Brain microvascular endothelial cell (primary cell): ENCODE measurements around the gene ADGRA3.

Experiments
- DNase-seq: peaks from one replicate; pipeline ENCODE4 v3.0.0-alpha.2; 2020
- H3K27ac ChIP-seq: fragments of 250-450 bp; sonication (Bioruptor Pico); 2 replicates; pipeline ENCODE4 v1.5.1; 2020; ENCODE audit warnings: mild to moderate bottlenecking, moderate library complexity
- H3K27me3 ChIP-seq: fragments of 250-450 bp; sonication (Bioruptor Pico); replicated peaks from 2 replicates; pipeline ENCODE4 v1.5.1; 2020; ENCODE audit warnings: mild to moderate bottlenecking
- H3K36me3 ChIP-seq: fragments of 250-450 bp; sonication (Bioruptor Pico); replicated peaks from 2 replicates; pipeline ENCODE4 v1.5.1; 2020; ENCODE audit warnings: mild to moderate bottlenecking
- H3K4me3 ChIP-seq: 2 replicates; pipeline ENCODE4 v1.5.1; 2011; ENCODE audit warnings: low read depth, mild to moderate bottlenecking, control low read depth, low read length, moderate library complexity
- CTCF ChIP-seq: IDR thresholded peaks from 2 replicates; pipeline ENCODE4 v1.5.1; 2011; ENCODE audit warnings: low read depth, mild to moderate bottlenecking, moderate library complexity, low read length, control low read depth, inconsistent platforms; ENCODE audit errors: missing control alignments
- in situ Hi-C: cut with HindIII; loops from 2 replicates; pipeline ENCODE4 v1.10.0; 2017; ENCODE audit warnings: low sequenced_read_pairs, low pct_ligation_motif_present

Gene ADGRA3

GRCh38 chr4:22471999-22472461 is 43.8 kb downstream of the ADGRA3 start:
- H3K27ac ChIP-seq, result no peak overlapping the region
- no peak overlapping the region for H3K4me3 ChIP-seq
- no peak for DNase-seq
- TF ChIP-seq CTCF, result no peak
- no peaks in the 10 kb centered on the region for H3K27me3 ChIP-seq
- H3K36me3 ChIP-seq, result no peaks in the 10 kb centered on the region
- in situ Hi-C loops, result no loop called here

GRCh38 chr4:22471419-22471818 is 44.4 kb downstream of the ADGRA3 start:
- no peak for TF ChIP-seq CTCF
- DNase-seq, result no peak
- Histone ChIP-seq H3K4me3 (no peak overlapping the region), H3K36me3 (no peaks in the 10 kb centered on the region), H3K27me3 (no peaks in the 10 kb centered on the region), H3K27ac (no peak overlapping the region)
- in situ Hi-C loops, result no loop called here

GRCh38 chr4:22466581-22466980 is 49.3 kb downstream of the ADGRA3 start:
- no peaks in the 10 kb centered on the region for H3K36me3 ChIP-seq
- in situ Hi-C loops, result no loop called here
- H3K4me3 ChIP-seq, result no peak overlapping the region
- TF ChIP-seq CTCF, result no peak
- DNase-seq, result no peak
- H3K27me3 ChIP-seq, result no peaks in the 10 kb centered on the region
- H3K27ac ChIP-seq, result no peak overlapping the region

GRCh38 chr4:22465996-22466395 is 49.9 kb downstream of the ADGRA3 start:
- DNase-seq, result no peak
- H3K27me3 ChIP-seq, result no peaks in the 10 kb centered on the region
- no peaks in the 10 kb centered on the region for H3K36me3 ChIP-seq
- no peak overlapping the region for H3K27ac ChIP-seq
- H3K4me3 ChIP-seq, result no peak overlapping the region
- in situ Hi-C loops, result no loop called here
- TF ChIP-seq CTCF, result no peak

- Histone ChIP-seq H3K36me3 (no peaks in the 10 kb centered on the region), H3K4me3 (no peak overlapping the region), H3K27me3 (no peaks in the 10 kb centered on the region), H3K27ac (no peak overlapping the region)
- TF ChIP-seq CTCF, result no peak
- DNase-seq, result no peak
- in situ Hi-C loops, result no loop called here
Observed at GRCh38 chr4:22465349-22465748, 50.5 kb downstream of the ADGRA3 start.

GRCh38 chr4:22463179-22463578 is 52.7 kb downstream of the ADGRA3 start:
- TF ChIP-seq CTCF, result no peak
- no peaks in the 10 kb centered on the region for H3K36me3 ChIP-seq
- in situ Hi-C loops, result no loop called here
- no peaks in the 10 kb centered on the region for H3K27me3 ChIP-seq
- H3K4me3 ChIP-seq, result no peak overlapping the region
- no peak overlapping the region for H3K27ac ChIP-seq
- DNase-seq, result no peak
